MM.1S (cell line): ENCODE data around the gene AP1G2.

ENCODE experiments used
- DNase-seq: peaks from one replicate; pipeline ENCODE4 v3.0.0-alpha.2; 2015
- H2AFZ ChIP-seq: fragments of 300-600 bp; sonication (generic); 2 replicates; pipeline ENCODE4 v1.6.0; 2016; ENCODE audit warnings: antibody characterized with exemption, low read length
- H3F3A ChIP-seq: fragments of 300-600 bp; sonication (generic); 2 replicates; pipeline ENCODE4 v1.6.1; 2016; ENCODE audit warnings: mild to moderate bottlenecking, antibody characterized with exemption, low read length, moderate library complexity, mixed read lengths; ENCODE audit not compliant: insufficient read depth
- H3K27ac ChIP-seq: fragments of 300-600 bp; sonication (generic); 2 replicates; pipeline ENCODE4 v1.5.1; 2016; ENCODE audit warnings: mild to moderate bottlenecking, low read length
- H3K27me3 ChIP-seq: fragments of 300-600 bp; sonication (generic); replicated peaks from 2 replicates; pipeline ENCODE4 v1.6.0; 2016; ENCODE audit warnings: low read length; ENCODE audit not compliant: insufficient read depth
- H3K36me3 ChIP-seq: fragments of 300-600 bp; sonication (generic); replicated peaks from 2 replicates; pipeline ENCODE4 v1.6.1; 2016; ENCODE audit warnings: mild to moderate bottlenecking, low read length, mixed read lengths; ENCODE audit not compliant: insufficient read depth
- H3K4me1 ChIP-seq: fragments of 300-600 bp; sonication (generic); 2 replicates; pipeline ENCODE4 v1.6.1; 2016; ENCODE audit warnings: low read length, mixed read lengths
- H3K4me2 ChIP-seq: fragments of 300-600 bp; sonication (generic); 2 replicates; pipeline ENCODE4 v1.6.0; 2016; ENCODE audit warnings: low read depth, low read length
- H3K4me3 ChIP-seq: fragments of 300-600 bp; sonication (generic); 2 replicates; pipeline ENCODE4 v1.5.1; 2016; ENCODE audit warnings: low read length, mixed read lengths
- H3K79me2 ChIP-seq: fragments of 300-600 bp; sonication (generic); 2 replicates; pipeline ENCODE4 v1.6.1; 2016; ENCODE audit warnings: mixed run types, low read length, mixed read lengths
- H3K9ac ChIP-seq: fragments of 300-600 bp; sonication (generic); 2 replicates; pipeline ENCODE4 v1.6.1; 2016; ENCODE audit warnings: low read length, mixed read lengths
- H3K9me2 ChIP-seq: fragments of 300-600 bp; sonication (generic); replicated peaks from 2 replicates; pipeline ENCODE4 v1.6.1; 2016; ENCODE audit warnings: mild to moderate bottlenecking, low read length, mixed read lengths; ENCODE audit not compliant: insufficient read depth
- H3K9me3 ChIP-seq: fragments of 300-600 bp; sonication (generic); replicated peaks from 2 replicates; pipeline ENCODE4 v1.6.1; 2016; ENCODE audit warnings: mild to moderate bottlenecking, low read length, mixed read lengths; ENCODE audit not compliant: insufficient read depth
- H4K20me1 ChIP-seq: fragments of 300-600 bp; sonication (generic); 2 replicates; pipeline ENCODE4 v1.6.1; 2016; ENCODE audit warnings: mild to moderate bottlenecking, low read length, moderate library complexity, mixed read lengths; ENCODE audit not compliant: insufficient read depth
- CTCF ChIP-seq: fragments of 300-600 bp; sonication (generic); IDR thresholded peaks from 2 replicates; pipeline ENCODE4 v1.5.1; 2016; ENCODE audit warnings: antibody characterized with exemption, low read length, mixed read lengths
- EZH2 ChIP-seq: fragments of 300-600 bp; sonication (generic); optimal IDR thresholded peaks from 2 replicates; pipeline ENCODE3; 2017; ENCODE audit warnings: low read depth, mild to moderate bottlenecking, antibody characterized with exemption, low read length, mixed read lengths
- EZH2phosphoT487 ChIP-seq: fragments of 300-600 bp; sonication (generic); IDR thresholded peaks from 2 replicates; pipeline ENCODE4 v1.6.1; 2018; ENCODE audit warnings: antibody characterized with exemption, low read length

Gene AP1G2

GRCh38 chr14:23548351-23549318 lies 19.0 kb downstream of the AP1G2 start:
- H3K9me2 ChIP-seq: no peaks in the 10 kb centered on the region
- H2AFZ ChIP-seq: no peak overlapping the region
- H3K27me3 ChIP-seq: no peaks in the 10 kb centered on the region
- no peak overlapping the region for H3K4me3 ChIP-seq
- no peaks in the 10 kb centered on the region for H3K79me2 ChIP-seq
- H3K4me1 ChIP-seq: no peaks in the 10 kb centered on the region
- H3K4me2 ChIP-seq: no peak overlapping the region
- no peaks in the 10 kb centered on the region for H4K20me1 ChIP-seq
- no peak overlapping the region for H3K9ac ChIP-seq
- H3K27ac ChIP-seq: no peak overlapping the region
- H3K36me3 ChIP-seq: no peaks in the 10 kb centered on the region
- no peak for DNase-seq
- H3F3A ChIP-seq: no peaks in the 10 kb centered on the region
- TF ChIP-seq EZH2phosphoT487: no peak
- no peak for TF ChIP-seq EZH2
- no peak for TF ChIP-seq CTCF
- no peaks in the 10 kb centered on the region for H3K9me3 ChIP-seq

- no peaks in the 10 kb centered on the region for H3K36me3 ChIP-seq
- H3K4me2 ChIP-seq: no peak overlapping the region
- no peak overlapping the region for H3K27ac ChIP-seq
- no peaks in the 10 kb centered on the region for H3K27me3 ChIP-seq
- no peaks in the 10 kb centered on the region for H3K79me2 ChIP-seq
- H3K9ac ChIP-seq: no peak overlapping the region
- no peaks in the 10 kb centered on the region for H3K4me1 ChIP-seq
- H3F3A ChIP-seq: no peaks in the 10 kb centered on the region
- no peaks in the 10 kb centered on the region for H3K9me2 ChIP-seq
- no peak overlapping the region for H3K4me3 ChIP-seq
- H3K9me3 ChIP-seq: no peaks in the 10 kb centered on the region
- no peaks in the 10 kb centered on the region for H4K20me1 ChIP-seq
- no peak overlapping the region for H2AFZ ChIP-seq
- no peak for TF ChIP-seq CTCF
- TF ChIP-seq EZH2: no peak
- TF ChIP-seq EZH2phosphoT487: no peak
- no peak for DNase-seq
Observed at GRCh38 chr14:23547924-23548323, 19.7 kb downstream of the AP1G2 start.

DNA sequence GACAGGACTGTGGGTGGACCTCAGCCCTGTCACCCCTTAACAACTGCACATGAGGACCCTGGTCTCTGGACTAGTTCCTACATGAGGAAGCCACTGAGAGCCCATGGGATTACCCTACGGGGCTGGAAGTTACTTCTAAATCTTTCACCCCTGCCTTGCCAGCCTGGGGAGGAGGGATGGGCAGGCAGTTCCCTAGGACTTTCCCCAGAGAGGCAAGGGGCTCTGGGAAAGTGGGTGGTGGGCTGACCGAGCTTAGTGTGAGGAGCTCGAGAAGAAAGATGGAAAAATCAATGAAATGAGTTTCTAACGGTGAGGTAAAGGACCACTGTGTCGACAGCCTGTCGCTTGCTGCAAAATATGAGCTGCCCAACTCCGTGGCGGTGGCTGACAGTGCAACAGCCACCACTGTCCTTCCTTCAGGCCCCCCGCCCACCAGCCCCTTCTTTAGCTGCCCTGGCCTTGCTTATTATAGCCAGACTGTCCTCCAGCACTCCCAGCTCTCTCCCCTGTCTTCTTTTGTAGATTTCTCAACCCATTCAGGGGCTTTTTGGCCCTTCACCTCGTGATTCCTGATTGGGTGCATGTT lies 21.0 kb downstream of the AP1G2 start:
- no peak overlapping the region for H3K27ac ChIP-seq
- no peaks in the 10 kb centered on the region for H3K27me3 ChIP-seq
- no peak overlapping the region for H3K4me3 ChIP-seq
- H3K9me2 ChIP-seq: no peaks in the 10 kb centered on the region
- no peaks in the 10 kb centered on the region for H3K79me2 ChIP-seq
- no peaks in the 10 kb centered on the region for H3K4me1 ChIP-seq
- no peak overlapping the region for H3K4me2 ChIP-seq
- H4K20me1 ChIP-seq: no peaks in the 10 kb centered on the region
- no peaks in the 10 kb centered on the region for H3F3A ChIP-seq
- H3K9ac ChIP-seq: no peak overlapping the region
- TF ChIP-seq EZH2phosphoT487: no peak
- TF ChIP-seq CTCF: no peak
- TF ChIP-seq EZH2: no peak
- H2AFZ ChIP-seq: no peak overlapping the region
- no peaks in the 10 kb centered on the region for H3K36me3 ChIP-seq
- DNase-seq: no peak
- no peaks in the 10 kb centered on the region for H3K9me3 ChIP-seq
